CD14-positive monocyte (primary cell): Measurements from ENCODE around the gene NCKAP1. TPM values are rescaled to one million over a fixed set of nuclear protein-coding genes. Genes with fewer than 3 reads are reported as not detected.
"Not testable (repeated sequence)": the region's sequence is repeated elsewhere in the genome, so short reads cannot be mapped to it uniquely, and the experiment has no call there.

Source experiments
- DNase-seq, 3 donors: peaks; one replicate each; pipeline ENCODE4 v3.0.0-alpha.2; 2011 to 2022
- H2AFZ ChIP-seq: 2 replicates; pipeline ENCODE4 v1.6.0; 2012; ENCODE audit warnings: mild to moderate bottlenecking, low read depth, low read length, inconsistent platforms; ENCODE audit not compliant: insufficient read depth, poor library complexity, severe bottlenecking
- H3K27ac ChIP-seq, 2 donors: 1 replicate in 1 of 2; 2 replicates in 1 of 2; pipeline ENCODE4 v1.5.1; 2012 to 2013; ENCODE audit warnings: low read length in 2 of 2, control low read depth in 1 of 2, inconsistent platforms in 1 of 2, low read depth in 1 of 2, mild to moderate bottlenecking in 1 of 2
- H3K27me3 ChIP-seq, 2 donors: one replicate each; pipeline versions ENCODE4 v1.6.0 to v1.6.1; 2011 to 2013; ENCODE audit warnings: low read length in 2 of 2; ENCODE audit not compliant: control insufficient read depth in 2 of 2, insufficient read depth in 2 of 2
- H3K36me3 ChIP-seq, 2 donors: replicated peaks in 1 of 2; 1 replicate in 1 of 2; 2 replicates in 1 of 2; pipeline versions ENCODE4 v1.5.1 to v1.6.1; 2012 to 2013; ENCODE audit warnings: low read length in 2 of 2, control low read depth in 1 of 2, inconsistent platforms in 1 of 2, mild to moderate bottlenecking in 1 of 2; ENCODE audit not compliant: insufficient read depth in 2 of 2, control insufficient read depth in 1 of 2
- H3K4me1 ChIP-seq, 2 donors: 1 replicate in 1 of 2; 2 replicates in 1 of 2; pipeline versions ENCODE4 v1.5.1 to v1.6.1; 2012 to 2013; ENCODE audit warnings: low read length in 2 of 2, control low read depth in 1 of 2, inconsistent platforms in 1 of 2, mild to moderate bottlenecking in 1 of 2, moderate library complexity in 1 of 2; ENCODE audit not compliant: insufficient read depth in 2 of 2, control insufficient read depth in 1 of 2
- H3K4me2 ChIP-seq: replicated peaks from 2 replicates; pipeline ENCODE3; 2012; ENCODE audit warnings: low read length, moderate library complexity, mild to moderate bottlenecking; ENCODE audit not compliant: poor library complexity, severe bottlenecking; ENCODE audit errors: extremely low read depth
- H3K4me3 ChIP-seq, 3 experiments: fragments of 200-600 bp in 1 of 3; sonication (generic) in 1 of 3; replicated peaks in 1 of 3; 1 replicate in 2 of 3; 2 replicates in 1 of 3; pipeline ENCODE4 v1.5.1; 2011 to 2013; ENCODE audit warnings: low read length in 3 of 3, mild to moderate bottlenecking in 3 of 3, control low read depth in 2 of 3, low read depth in 2 of 3, inconsistent platforms in 1 of 3, moderate library complexity in 1 of 3
- H3K79me2 ChIP-seq: 2 replicates; pipeline ENCODE4 v1.6.0; 2012; ENCODE audit warnings: mild to moderate bottlenecking, control low read depth, inconsistent platforms, low read length, moderate library complexity; ENCODE audit not compliant: insufficient read depth
- H3K9ac ChIP-seq: 2 replicates; pipeline ENCODE4 v1.6.0; 2017; ENCODE audit warnings: low read length, mild to moderate bottlenecking; ENCODE audit not compliant: insufficient read depth, poor library complexity, severe bottlenecking
- H3K9me3 ChIP-seq, 2 donors: replicated peaks in 1 of 2; 1 replicate in 1 of 2; 2 replicates in 1 of 2; pipeline versions ENCODE4 v1.5.1 to v1.6.1; 2012 to 2013; ENCODE audit warnings: low read length in 2 of 2, control low read depth in 1 of 2; ENCODE audit not compliant: control insufficient read depth in 1 of 2, insufficient read depth in 1 of 2
- H4K20me1 ChIP-seq: 2 replicates; pipeline ENCODE4 v1.6.0; 2012; ENCODE audit warnings: mild to moderate bottlenecking, low read length, control low read depth, moderate library complexity; ENCODE audit not compliant: insufficient read depth
- H3K27ac Mint-ChIP-seq, 7 donors: one replicate each; pipeline ENCODE4 v1.8.0; 2020; ENCODE audit warnings: mild to moderate bottlenecking in 7 of 7, mixed read lengths in 7 of 7, moderate library complexity in 6 of 7, inconsistent platforms in 2 of 7
- H3K27me3 Mint-ChIP-seq, 3 donors: one replicate each; pipeline ENCODE4 v1.8.0; 2021 to 2022; ENCODE audit warnings: low read depth in 3 of 3, mild to moderate bottlenecking in 3 of 3, mixed read lengths in 3 of 3, moderate library complexity in 3 of 3, inconsistent platforms in 1 of 3
- H3K36me3 Mint-ChIP-seq, 2 donors: one replicate each; pipeline ENCODE4 v1.8.0; 2020; ENCODE audit warnings: mixed read lengths in 2 of 2, inconsistent platforms in 1 of 2, mild to moderate bottlenecking in 1 of 2
- H3K4me1 Mint-ChIP-seq: one replicate; pipeline ENCODE4 v1.8.0; 2020; ENCODE audit warnings: mild to moderate bottlenecking, mixed read lengths
- H3K4me3 Mint-ChIP-seq, 2 donors: one replicate each; pipeline ENCODE4 v1.8.0; 2020; ENCODE audit warnings: mild to moderate bottlenecking in 2 of 2, mixed read lengths in 2 of 2, moderate library complexity in 1 of 2
- H3K9me3 Mint-ChIP-seq, 7 donors: one replicate each; pipeline ENCODE4 v1.8.0; 2020 to 2022; ENCODE audit warnings: mixed read lengths in 7 of 7, mild to moderate bottlenecking in 6 of 7, moderate library complexity in 6 of 7, inconsistent platforms in 2 of 7
- whole genome bisulfite sequencing: methylation state at CpG from one replicate; pipeline ENCODE4 v1.1.5; 2013; ENCODE audit warnings: missing lambda C conversion rate; ENCODE audit not compliant: insufficient coverage; 5-methylcytosine and 5-hydroxymethylcytosine counted together
- intact Hi-C, 2 donors: fragments of 100-400 bp; cut with micrococcal nuclease; formaldehyde crosslinking; loops; one replicate each; pipeline versions ENCODE4 v1.15.0 to v1.15.1; 2023
- polyA plus RNA-seq, 3 donors: library from polyadenylated mRNA; depleted of rRNA in 1 of 3; unstranded in 2 of 3; stranded (reverse) in 1 of 3; fragments of 300-500 nt in 2 of 3; fragments of >200 nt in 1 of 3; fragmentation: Illumina TruSeq in 2 of 3; gene quantifications; 1 replicate in 2 of 3; 2 replicates in 1 of 3; pipeline ENCODE4 v1.2.3, GENCODE V29; 2012 to 2021
- TF ChIP-seq, protein P1 (sequence below): fragments of 200-600 bp; IDR thresholded peaks from one replicate; pipeline ENCODE4 v1.8.0; 2022; ENCODE audit warnings: antibody characterized with exemption, mild to moderate bottlenecking

NCKAP1 gene
- polyA plus RNA-seq, 3 donors = 0.01 TPM; not detected in 2

- Histone ChIP-seq H4K20me1 (no peaks in the 10 kb centered on the region), H3K4me1 (no peaks in the 10 kb centered on the region), H3K9me3 (peaks cover 5 to 8% of the 10 kb centered on the region in 2 donors), H3K27me3 (no peaks in the 10 kb centered on the region), H3K36me3 (no peaks in the 10 kb centered on the region), H3K9ac (no peak overlapping the region), H3K27ac (no peak overlapping the region), H2AFZ (no peak overlapping the region), H3K4me3 (no peak overlapping the region), H3K4me2 (no peak overlapping the region), H3K79me2 (no peaks in the 10 kb centered on the region)
- no peak for DNase-seq
- 95% methylated on average over 5 of the region's 9 CpGs for WGBS
- Mint-ChIP-seq H3K27me3 (peaks cover 0 to 3% (median 2%) of the 10 kb centered on the region in 3 donors), H3K4me3 (no peak overlapping the region), H3K4me1 (no peaks in the 10 kb centered on the region), H3K9me3 (peaks cover 0 to 15% (median 5%) of the 10 kb centered on the region in 7 donors), H3K27ac (peak overlapping the region in 1 of 7 donors; percentile 14), H3K36me3 (no peaks in the 10 kb centered on the region)
- TF ChIP-seq, protein P1, sequence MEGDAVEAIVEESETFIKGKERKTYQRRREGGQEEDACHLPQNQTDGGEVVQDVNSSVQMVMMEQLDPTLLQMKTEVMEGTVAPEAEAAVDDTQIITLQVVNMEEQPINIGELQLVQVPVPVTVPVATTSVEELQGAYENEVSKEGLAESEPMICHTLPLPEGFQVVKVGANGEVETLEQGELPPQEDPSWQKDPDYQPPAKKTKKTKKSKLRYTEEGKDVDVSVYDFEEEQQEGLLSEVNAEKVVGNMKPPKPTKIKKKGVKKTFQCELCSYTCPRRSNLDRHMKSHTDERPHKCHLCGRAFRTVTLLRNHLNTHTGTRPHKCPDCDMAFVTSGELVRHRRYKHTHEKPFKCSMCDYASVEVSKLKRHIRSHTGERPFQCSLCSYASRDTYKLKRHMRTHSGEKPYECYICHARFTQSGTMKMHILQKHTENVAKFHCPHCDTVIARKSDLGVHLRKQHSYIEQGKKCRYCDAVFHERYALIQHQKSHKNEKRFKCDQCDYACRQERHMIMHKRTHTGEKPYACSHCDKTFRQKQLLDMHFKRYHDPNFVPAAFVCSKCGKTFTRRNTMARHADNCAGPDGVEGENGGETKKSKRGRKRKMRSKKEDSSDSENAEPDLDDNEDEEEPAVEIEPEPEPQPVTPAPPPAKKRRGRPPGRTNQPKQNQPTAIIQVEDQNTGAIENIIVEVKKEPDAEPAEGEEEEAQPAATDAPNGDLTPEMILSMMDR = no peak
- intact Hi-C loops = no loop called here
Observed at GRCh38 chr2:182894174-182894573, 144.1 kb downstream of the NCKAP1 start.

DNA sequence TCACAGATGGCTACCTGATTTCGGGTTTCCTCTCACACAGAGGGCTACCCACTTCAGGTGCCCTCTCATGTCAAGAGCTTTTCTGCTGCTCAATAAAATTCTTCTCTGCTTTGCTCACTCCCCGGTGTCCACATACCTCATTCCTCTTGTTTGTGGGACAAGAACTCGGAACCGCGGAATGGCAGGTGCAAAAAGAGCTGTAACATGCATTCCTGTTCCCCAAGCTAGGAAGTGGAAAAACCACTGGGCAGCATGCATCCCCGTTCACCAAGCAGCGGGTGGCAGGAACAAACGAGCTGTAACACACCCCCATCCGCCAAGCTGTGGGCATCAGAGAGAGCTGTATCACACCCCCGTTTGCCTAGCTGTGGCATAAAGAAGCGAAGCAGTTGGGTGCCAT, 144.6 kb downstream of the NCKAP1 start:
- H3K4me3 ChIP-seq = no peak overlapping the region
- H3K9me3 Mint-ChIP-seq = peaks cover 0 to 15% (median 5%) of the 10 kb centered on the region in 7 donors

DNA sequence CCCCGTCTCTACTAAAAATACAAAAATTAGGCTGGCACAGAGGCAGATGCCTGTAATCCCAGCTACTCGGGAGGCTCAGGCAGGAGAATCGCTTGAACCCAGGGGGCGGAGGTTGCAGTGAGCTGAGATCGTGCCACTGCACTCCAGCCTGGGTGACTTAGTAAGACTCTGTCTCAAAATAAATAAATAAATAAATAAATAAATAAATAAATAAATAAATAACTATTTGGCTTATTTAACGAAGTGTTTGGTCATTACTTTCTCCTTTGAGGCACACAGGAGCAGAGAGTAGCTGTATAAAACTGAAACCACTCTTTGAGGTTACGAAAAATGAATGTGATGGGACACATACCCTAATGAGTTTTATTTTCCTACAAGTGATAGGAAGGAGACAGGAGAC, 145.2 kb downstream of the NCKAP1 start:
- H3K9ac ChIP-seq, H3K27ac Mint-ChIP-seq, H3K4me1 Mint-ChIP-seq, H3K27me3 Mint-ChIP-seq, H3K27ac ChIP-seq, H3K36me3 ChIP-seq, H2AFZ ChIP-seq, H3K4me1 ChIP-seq, DNase-seq, H3K79me2 ChIP-seq, H3K9me3 ChIP-seq, H3K4me2 ChIP-seq, H3K36me3 Mint-ChIP-seq, intact Hi-C loops, H3K4me3 ChIP-seq, H3K4me3 Mint-ChIP-seq, H4K20me1 ChIP-seq, H3K27me3 ChIP-seq: not testable (repeated sequence)
- 100% methylated on average over 3 of the region's 7 CpGs for WGBS
- H3K9me3 Mint-ChIP-seq = peaks cover 0 to 15% (median 5%) of the 10 kb centered on the region in 7 donors

More for the DNA sequence above, 144.6 kb downstream of the NCKAP1 start:
- Histone ChIP-seq H3K4me2 (no peak overlapping the region), H3K4me1 (no peaks in the 10 kb centered on the region), H3K27ac (no peak overlapping the region), H4K20me1 (no peaks in the 10 kb centered on the region), H3K27me3 (no peaks in the 10 kb centered on the region), H3K36me3 (no peaks in the 10 kb centered on the region), H2AFZ (no peak overlapping the region), H3K9me3 (peaks cover 5 to 8% of the 10 kb centered on the region in 2 donors), H3K9ac (no peak overlapping the region), H3K79me2 (no peaks in the 10 kb centered on the region)
- TF ChIP-seq, protein P1 = no peak
- intact Hi-C loops = no loop called here
- no peak overlapping the region for H3K27ac Mint-ChIP-seq
- no peak for DNase-seq
- no peaks in the 10 kb centered on the region for H3K36me3 Mint-ChIP-seq
- peaks cover 0 to 3% (median 2%) of the 10 kb centered on the region in 3 donors for H3K27me3 Mint-ChIP-seq
- no peaks in the 10 kb centered on the region for H3K4me1 Mint-ChIP-seq
- WGBS = 97% methylated on average over 9 of the region's 11 CpGs
- H3K4me3 Mint-ChIP-seq = no peak overlapping the region
